ENCODE measurements around the gene NDUFB2.
"Not testable (repeated sequence)": the region's sequence is repeated elsewhere in the genome, so short reads cannot be mapped to it uniquely, and the experiment has no call there.

The NDUFB2 gene

GRCh38 chr7:140691376-140692045, 5.0 kb upstream of the NDUFB2 start:
- ATAC-seq (replicated peaks) = no peak

GRCh38 chr7:140693849-140694248, 2.7 kb upstream of the NDUFB2 start:
- H3K9me3 Mint-ChIP-seq; ATAC-seq (replicated peaks); H3K27ac Mint-ChIP-seq; H3K27me3 Mint-ChIP-seq; H3K4me3 Mint-ChIP-seq; DNase-seq: not testable (repeated sequence)
- peaks cover 16 to 28% of the 10 kb centered on the region in 2 donors for H3K4me1 Mint-ChIP-seq
- peaks cover 14 to 44% of the 10 kb centered on the region in 2 donors for H3K36me3 Mint-ChIP-seq

More at GRCh38 chr7:140691376-140692045, 5.0 kb upstream of the NDUFB2 start:
- no peak for DNase-seq
- no peaks in the 10 kb centered on the region for H3K27me3 Mint-ChIP-seq
- no peaks in the 10 kb centered on the region for H3K9me3 Mint-ChIP-seq
- no peak overlapping the region for H3K4me3 Mint-ChIP-seq
- H3K36me3 Mint-ChIP-seq = peaks cover 18 to 40% of the 10 kb centered on the region in 2 donors
- H3K4me1 Mint-ChIP-seq = peaks cover 7 to 10% of the 10 kb centered on the region in 2 donors
- no peak overlapping the region for H3K27ac Mint-ChIP-seq

GRCh38 chr7:140694592-140694991, 1.9 kb upstream of the NDUFB2 start:
- ATAC-seq (replicated peaks) (no peak), DNase-seq (no peak)
- Mint-ChIP-seq H3K4me1 (peaks cover 18 to 35% of the 10 kb centered on the region in 2 donors), H3K9me3 (no peaks in the 10 kb centered on the region), H3K27ac (no peak overlapping the region), H3K27me3 (no peaks in the 10 kb centered on the region), H3K4me3 (no peak overlapping the region), H3K36me3 (peaks cover 12 to 43% of the 10 kb centered on the region in 2 donors)

GRCh38 chr7:140695381-140695780, 1.1 kb upstream of the NDUFB2 start:
- Mint-ChIP-seq H3K9me3 (no peaks in the 10 kb centered on the region), H3K4me1 (peaks cover 19 to 38% of the 10 kb centered on the region in 2 donors), H3K36me3 (peaks cover 14 to 43% of the 10 kb centered on the region in 2 donors), H3K27me3 (no peaks in the 10 kb centered on the region), H3K27ac (no peak overlapping the region), H3K4me3 (no peak overlapping the region)
- no peak for ATAC-seq (replicated peaks)
- DNase-seq = no peak

- peak in 1 of 2 donors; percentile 10 for ATAC-seq (replicated peaks)
Measured at GRCh38 chr7:140696024-140696679, 356 bp upstream of the NDUFB2 start.

GRCh38 chr7:140697447-140698143, 1.1 kb downstream of the NDUFB2 start:
- no peaks in the 10 kb centered on the region for H3K27me3 Mint-ChIP-seq
- H3K27ac Mint-ChIP-seq = peak overlapping the region; percentile 98
- DNase-seq (no peak), ATAC-seq (replicated peaks) (no peak)
- peak overlapping the region; percentile 92 to 95 for H3K4me3 Mint-ChIP-seq
- peaks cover 19 to 38% of the 10 kb centered on the region in 2 donors for H3K4me1 Mint-ChIP-seq
- H3K9me3 Mint-ChIP-seq = no peaks in the 10 kb centered on the region
- peaks cover 11 to 26% of the 10 kb centered on the region in 2 donors for H3K36me3 Mint-ChIP-seq

More at GRCh38 chr7:140696024-140696679, 356 bp upstream of the NDUFB2 start:
- Mint-ChIP-seq H3K4me3 (peak overlapping the region; percentile 92 to 95), H3K36me3 (peaks cover 11 to 37% of the 10 kb centered on the region in 2 donors), H3K27ac (peak overlapping the region; percentile 98), H3K9me3 (no peaks in the 10 kb centered on the region), H3K27me3 (no peaks in the 10 kb centered on the region), H3K4me1 (peaks cover 19 to 38% of the 10 kb centered on the region in 2 donors)
- DNase-seq = no peak

GRCh38 chr7:140698477-140698876, 2.0 kb downstream of the NDUFB2 start:
- H3K36me3 Mint-ChIP-seq = peaks cover 11 to 30% of the 10 kb centered on the region in 2 donors
- peaks cover 19 to 38% of the 10 kb centered on the region in 2 donors for H3K4me1 Mint-ChIP-seq
- no peak for DNase-seq
- H3K9me3 Mint-ChIP-seq = no peaks in the 10 kb centered on the region
- peak overlapping the region; percentile 92 to 95 for H3K4me3 Mint-ChIP-seq
- ATAC-seq (replicated peaks) = no peak
- no peaks in the 10 kb centered on the region for H3K27me3 Mint-ChIP-seq
- H3K27ac Mint-ChIP-seq = peak overlapping the region; percentile 98

- no peaks in the 10 kb centered on the region for H3K9me3 Mint-ChIP-seq
- H3K4me1 Mint-ChIP-seq = peaks cover 12 to 20% of the 10 kb centered on the region in 2 donors
- H3K4me3 Mint-ChIP-seq = no peak overlapping the region
- no peak overlapping the region for H3K27ac Mint-ChIP-seq
- ATAC-seq (replicated peaks) (no peak), DNase-seq (no peak)
- peaks cover 25 to 32% of the 10 kb centered on the region in 2 donors for H3K36me3 Mint-ChIP-seq
- no peaks in the 10 kb centered on the region for H3K27me3 Mint-ChIP-seq
Measured at GRCh38 chr7:140702774-140703173, 6.3 kb downstream of the NDUFB2 start.

GRCh38 chr7:140704205-140704604, 7.7 kb downstream of the NDUFB2 start:
- DNase-seq = no peak
- no peak overlapping the region for H3K27ac Mint-ChIP-seq
- H3K4me3 Mint-ChIP-seq = no peak overlapping the region
- H3K9me3 Mint-ChIP-seq = no peaks in the 10 kb centered on the region
- H3K27me3 Mint-ChIP-seq = no peaks in the 10 kb centered on the region
- no peak for ATAC-seq (replicated peaks)
- peaks cover 17 to 24% of the 10 kb centered on the region in 2 donors for H3K36me3 Mint-ChIP-seq
- H3K4me1 Mint-ChIP-seq = peaks cover 3 to 7% of the 10 kb centered on the region in 2 donors

- H3K27me3 Mint-ChIP-seq = no peaks in the 10 kb centered on the region
- H3K36me3 Mint-ChIP-seq = peaks cover 22 to 25% of the 10 kb centered on the region in 2 donors
- H3K4me1 Mint-ChIP-seq = no peaks in the 10 kb centered on the region
- H3K4me3 Mint-ChIP-seq = no peak overlapping the region
- DNase-seq (no peak), ATAC-seq (replicated peaks) (no peak)
- H3K27ac Mint-ChIP-seq = no peak overlapping the region
- H3K9me3 Mint-ChIP-seq = no peaks in the 10 kb centered on the region
Measured at GRCh38 chr7:140707132-140707531, 10.6 kb downstream of the NDUFB2 start.

- not testable (repeated sequence) for H3K27me3 Mint-ChIP-seq; DNase-seq; H3K9me3 Mint-ChIP-seq; H3K4me1 Mint-ChIP-seq; H3K4me3 Mint-ChIP-seq; ATAC-seq (replicated peaks); H3K27ac Mint-ChIP-seq
- peaks cover 32% of the 10 kb centered on the region in 2 donors for H3K36me3 Mint-ChIP-seq
Measured at GRCh38 chr7:140708764-140709163, 12.3 kb downstream of the NDUFB2 start.

- H3K4me3 Mint-ChIP-seq; ATAC-seq (replicated peaks); H3K27ac Mint-ChIP-seq; DNase-seq; H3K4me1 Mint-ChIP-seq; H3K27me3 Mint-ChIP-seq; H3K9me3 Mint-ChIP-seq: not testable (repeated sequence)
- H3K36me3 Mint-ChIP-seq = peaks cover 32 to 33% of the 10 kb centered on the region in 2 donors
Measured at GRCh38 chr7:140712392-140712791, 15.9 kb downstream of the NDUFB2 start.

GRCh38 chr7:140714331-140715040, 18.0 kb downstream of the NDUFB2 start:
- H3K4me3 Mint-ChIP-seq = no peak overlapping the region
- ATAC-seq (replicated peaks) = no peak

GRCh38 chr7:140719721-140720120, 23.2 kb downstream of the NDUFB2 start:
- Mint-ChIP-seq H3K27ac (no peak overlapping the region), H3K9me3 (no peaks in the 10 kb centered on the region), H3K4me1 (peaks cover 8 to 10% of the 10 kb centered on the region in 2 donors), H3K4me3 (no peak overlapping the region), H3K27me3 (no peaks in the 10 kb centered on the region), H3K36me3 (peaks cover 5 to 18% of the 10 kb centered on the region in 2 donors)
- DNase-seq = no peak
- peak in 1 of 2 donors; percentile 29 for ATAC-seq (replicated peaks)

More at GRCh38 chr7:140714331-140715040, 18.0 kb downstream of the NDUFB2 start:
- no peak overlapping the region for H3K27ac Mint-ChIP-seq
- H3K4me1 Mint-ChIP-seq = peaks cover 1% of the 10 kb centered on the region in 2 donors
- no peaks in the 10 kb centered on the region for H3K27me3 Mint-ChIP-seq
- H3K36me3 Mint-ChIP-seq = peaks cover 32 to 33% of the 10 kb centered on the region in 2 donors
- peaks cover 2 to 4% of the 10 kb centered on the region in 2 donors for H3K9me3 Mint-ChIP-seq
- no peak for DNase-seq

All from stimulated activated naive B cell treated with anti-CD40 and anti-IgM and Interleukin-4, amounts not matched to agents 10 μg/mL and 1 μg/mL and 100 μg/mL, for 72 hours (primary cell).